Measurements from ENCODE around the gene BCL2L13.
"Not testable (repeated sequence)": the region's sequence is repeated elsewhere in the genome, so short reads cannot be mapped to it uniquely, and the experiment has no call there.

Gene BCL2L13, protein sequence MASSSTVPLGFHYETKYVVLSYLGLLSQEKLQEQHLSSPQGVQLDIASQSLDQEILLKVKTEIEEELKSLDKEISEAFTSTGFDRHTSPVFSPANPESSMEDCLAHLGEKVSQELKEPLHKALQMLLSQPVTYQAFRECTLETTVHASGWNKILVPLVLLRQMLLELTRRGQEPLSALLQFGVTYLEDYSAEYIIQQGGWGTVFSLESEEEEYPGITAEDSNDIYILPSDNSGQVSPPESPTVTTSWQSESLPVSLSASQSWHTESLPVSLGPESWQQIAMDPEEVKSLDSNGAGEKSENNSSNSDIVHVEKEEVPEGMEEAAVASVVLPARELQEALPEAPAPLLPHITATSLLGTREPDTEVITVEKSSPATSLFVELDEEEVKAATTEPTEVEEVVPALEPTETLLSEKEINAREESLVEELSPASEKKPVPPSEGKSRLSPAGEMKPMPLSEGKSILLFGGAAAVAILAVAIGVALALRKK

DNA sequence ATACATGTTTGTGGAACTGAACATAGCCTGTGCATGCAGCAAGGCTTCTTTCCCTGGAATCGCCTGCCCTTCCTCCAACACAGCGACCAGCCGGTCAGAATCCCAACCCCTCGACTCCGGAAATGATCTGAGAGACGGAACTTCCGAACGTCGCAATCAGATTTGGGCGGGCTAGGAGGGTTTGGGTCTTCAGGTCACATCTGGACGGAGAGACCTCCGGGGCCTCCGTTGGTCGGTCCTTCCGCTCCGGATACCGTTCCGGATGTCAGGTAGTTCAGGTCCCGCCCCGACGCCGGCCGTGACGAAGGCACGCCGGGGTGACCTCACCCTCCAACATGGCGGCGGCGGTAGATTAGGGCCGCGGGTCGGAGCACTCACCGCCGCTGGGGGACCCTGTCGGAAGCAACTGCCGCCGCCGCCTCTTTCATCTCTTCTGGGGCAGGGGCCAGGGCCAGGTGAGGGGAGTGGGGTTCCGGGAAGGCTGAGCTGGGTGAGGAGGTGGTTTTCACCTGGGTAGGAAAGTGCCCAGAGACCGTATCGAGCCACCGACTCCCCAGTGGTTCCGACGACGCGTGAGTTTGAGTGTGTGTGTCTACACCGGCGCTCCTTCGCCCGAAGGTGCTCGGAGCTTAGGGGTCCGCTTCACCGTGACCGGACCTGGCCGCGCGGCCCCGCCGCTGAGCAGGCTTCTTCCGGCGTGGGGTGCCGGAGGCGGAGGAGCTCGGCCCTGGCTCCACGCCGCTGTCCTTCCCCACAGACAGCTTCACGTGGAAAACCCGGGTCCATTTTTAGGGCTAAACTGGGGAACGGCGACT is at the start of gene BCL2L13:
TSS of gene BCL2L13 (plus strand) at position 326 of the 815 bp plus-strand sequence. CDS start 16,955 bp downstream, outside the sequence.
- DNase-seq = peak; percentile 14

DNA sequence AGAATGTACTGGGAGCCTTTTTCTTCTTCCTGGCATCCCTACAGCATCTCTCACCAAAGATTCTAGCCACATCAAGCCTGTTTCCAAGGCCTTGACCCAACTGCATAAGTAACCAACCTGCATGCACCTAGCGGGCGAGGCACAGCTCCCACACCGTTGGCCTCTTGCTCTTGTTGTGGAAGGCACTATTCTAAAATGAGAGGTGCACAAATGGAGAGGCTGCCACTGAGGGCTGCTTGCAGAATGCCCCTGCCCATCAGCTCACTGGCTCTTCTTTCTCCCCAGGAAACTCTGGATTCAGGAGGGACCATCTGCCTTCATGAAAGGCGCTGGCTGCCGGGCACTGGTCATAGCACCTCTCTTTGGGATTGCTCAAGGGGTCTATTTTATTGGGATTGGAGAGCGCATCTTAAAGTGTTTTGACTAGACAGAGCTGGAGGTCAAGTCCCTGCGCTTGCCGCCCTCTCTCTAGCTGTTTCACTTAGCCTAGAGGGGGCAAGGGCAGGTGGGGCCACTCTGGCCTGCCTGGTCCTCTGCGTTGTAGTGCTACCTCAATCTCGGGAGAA is 48.7 kb upstream of the BCL2L13 start:
- no peak for DNase-seq

DNA sequence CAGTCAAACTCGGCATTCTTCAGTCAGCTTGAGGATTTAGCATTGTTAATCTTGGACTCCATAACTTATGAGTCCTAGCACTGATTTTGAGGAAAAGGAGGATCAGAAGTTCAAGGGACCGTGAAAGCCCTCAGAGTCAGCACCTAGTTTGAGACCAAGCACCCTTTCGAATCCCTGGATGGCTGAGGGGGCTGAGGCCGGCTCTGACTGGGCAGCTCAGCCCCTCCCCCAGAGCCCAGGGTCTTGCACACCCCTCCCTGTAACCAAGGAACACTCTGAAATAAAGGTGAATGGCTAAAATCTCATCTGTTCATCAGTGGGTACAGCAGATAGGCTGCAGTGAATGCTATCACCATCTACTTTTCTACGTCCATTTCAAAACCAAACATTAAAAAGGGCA is 48.0 kb upstream of the BCL2L13 start:
- DNase-seq = no peak

GRCh38 chr22:17592201-17592600 is 46.4 kb upstream of the BCL2L13 start:
- DNase-seq = no peak

- DNase-seq = no peak
These were observed 42.3 kb upstream of the BCL2L13 start for GRCh38 chr22:17596226-17596625.

DNA sequence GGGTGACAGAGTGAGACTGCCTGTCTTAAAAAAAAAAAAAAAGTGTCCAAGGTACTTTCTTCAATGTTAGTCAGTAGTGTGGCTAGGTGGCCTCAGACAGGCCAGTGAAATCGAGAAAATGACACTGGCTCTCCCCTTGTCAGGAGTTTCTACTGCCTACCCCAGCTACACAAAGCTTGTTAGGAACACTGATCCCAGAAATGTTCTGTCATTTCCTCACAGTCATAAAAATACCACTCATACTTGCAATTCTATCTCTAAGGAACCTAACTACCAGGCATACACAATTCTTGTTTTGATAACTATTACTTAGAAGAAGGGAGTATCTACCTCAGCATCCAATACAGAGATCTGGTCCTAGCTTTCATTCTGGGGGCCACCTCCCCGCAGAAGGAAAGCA is 41.3 kb upstream of the BCL2L13 start:
- no peak for DNase-seq

DNA sequence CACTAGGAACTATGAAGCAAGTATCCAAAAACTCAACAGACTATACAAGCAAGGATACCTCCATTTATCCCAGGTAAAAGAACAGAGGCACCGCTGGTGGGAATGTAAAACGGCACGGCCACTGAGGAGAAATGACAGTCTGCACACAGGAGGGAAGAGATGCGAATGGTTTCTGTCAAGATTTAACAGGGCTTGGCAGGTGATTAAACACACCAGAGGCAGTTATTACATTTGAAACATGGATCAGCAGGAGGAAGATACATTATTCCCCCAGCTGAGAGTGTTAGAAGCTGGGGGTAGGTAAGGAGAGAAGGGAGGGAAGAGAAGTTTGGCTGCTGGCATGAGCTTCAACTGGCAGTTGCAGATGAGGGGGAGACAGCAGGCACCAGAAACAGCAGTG is 40.2 kb upstream of the BCL2L13 start:
- no peak for DNase-seq

DNA sequence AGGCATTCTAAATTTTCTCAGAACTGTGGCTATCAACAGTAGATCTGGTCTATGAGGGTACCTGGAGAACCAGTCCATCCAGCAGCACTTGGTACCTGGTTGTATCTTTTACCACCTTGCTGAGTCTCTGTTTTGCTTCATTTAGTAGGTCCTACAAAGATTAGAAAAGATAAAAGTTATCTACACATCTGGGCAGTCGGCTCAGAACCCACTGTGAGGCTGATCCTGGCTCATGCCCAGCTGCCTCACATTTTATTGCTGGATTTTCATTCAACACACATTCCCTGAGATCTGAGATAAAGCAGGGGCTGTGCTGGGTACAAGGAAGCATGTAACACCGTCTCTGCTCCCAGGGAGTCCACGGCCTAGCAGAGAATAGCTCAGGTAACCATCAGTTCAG is 37.5 kb upstream of the BCL2L13 start:
- no peak for DNase-seq

DNA sequence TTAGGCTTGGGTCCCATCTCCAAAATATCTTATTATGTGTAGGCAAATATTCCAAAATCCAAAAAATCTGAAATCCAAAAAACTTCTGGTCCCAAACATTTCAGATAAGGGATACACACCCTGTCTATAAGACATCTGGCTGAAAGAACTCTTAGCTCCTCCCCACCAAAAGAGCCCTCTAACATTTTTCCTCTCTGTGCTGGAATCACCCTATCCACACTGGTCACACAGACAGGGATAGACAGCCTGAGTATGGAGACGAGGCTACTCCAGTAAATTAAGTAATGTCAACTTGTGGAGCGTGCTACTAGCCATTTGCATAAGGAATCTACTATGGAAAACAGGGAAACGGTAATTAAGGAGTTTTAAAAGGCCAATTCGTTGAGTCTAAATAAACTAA is 34.9 kb upstream of the BCL2L13 start:
- DNase-seq = no peak

DNA sequence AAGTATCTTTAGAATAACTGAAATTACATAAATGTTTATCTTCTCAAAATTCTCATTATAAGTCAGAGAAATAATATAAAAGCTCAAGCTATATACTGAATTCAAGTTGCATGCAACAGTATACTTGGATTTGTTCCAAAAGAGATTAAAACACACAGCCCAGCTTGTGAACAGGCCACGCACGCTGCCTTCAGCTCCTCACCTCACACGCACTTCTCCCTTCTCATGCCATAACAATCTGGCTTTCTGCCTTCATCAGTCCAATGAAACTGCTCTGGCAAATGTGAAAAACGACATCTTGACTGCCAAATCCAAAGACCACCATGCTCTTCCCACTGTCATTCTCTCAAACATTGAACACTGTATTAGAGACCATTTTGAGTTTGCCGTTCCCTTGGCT is 32.1 kb upstream of the BCL2L13 start:
- DNase-seq = no peak

DNA sequence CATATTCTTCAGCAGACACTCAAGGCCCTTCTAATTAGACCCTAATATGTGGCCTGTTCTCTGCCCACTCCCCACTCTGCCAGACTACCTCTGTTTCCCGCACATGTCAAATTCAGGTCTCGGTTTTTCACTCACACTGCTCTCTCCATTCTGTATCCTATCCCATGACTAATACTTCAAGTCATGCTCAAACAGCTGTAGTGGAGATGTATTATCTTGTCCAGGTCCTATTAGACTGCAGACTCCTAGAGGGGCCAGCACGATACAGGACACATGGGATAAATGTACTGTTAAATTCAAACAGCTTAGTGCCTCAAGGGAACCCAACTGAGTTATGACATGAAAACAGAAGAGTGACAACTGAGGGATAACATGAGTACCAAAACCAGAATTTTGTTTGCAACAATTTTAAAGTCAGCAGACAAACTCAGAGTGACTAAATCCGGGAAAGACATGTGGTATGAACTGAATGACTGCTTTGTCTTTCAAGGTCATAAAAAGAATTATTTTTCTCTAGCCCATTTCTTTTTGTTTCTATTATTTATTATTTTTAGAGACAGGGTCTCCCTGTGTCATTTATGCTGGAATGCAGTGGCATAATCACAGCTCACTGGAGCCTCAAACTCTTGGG is 30.6 kb upstream of the BCL2L13 start:
- DNase-seq = no peak

GRCh38 chr22:17612057-17612456 is 26.5 kb upstream of the BCL2L13 start:
- DNase-seq = no peak

DNA sequence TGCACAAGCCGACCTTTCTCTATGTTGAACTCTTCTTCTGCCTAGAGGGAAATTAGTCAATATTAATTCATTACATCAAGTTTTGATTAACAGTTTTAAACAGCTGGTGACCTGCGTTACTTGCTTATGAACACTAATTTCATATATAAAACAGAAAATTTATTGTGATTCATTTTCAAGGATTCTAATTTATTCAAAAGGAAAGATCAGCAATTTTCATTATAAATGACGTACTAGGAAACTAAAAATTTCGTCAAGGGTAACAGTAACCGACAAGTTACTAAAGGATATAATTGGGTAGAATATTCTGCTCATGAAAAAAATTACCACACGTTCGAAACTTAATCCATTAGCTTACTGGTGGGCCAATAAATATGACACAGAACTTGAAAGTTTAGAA is 25.3 kb upstream of the BCL2L13 start:
- no peak for DNase-seq

DNA sequence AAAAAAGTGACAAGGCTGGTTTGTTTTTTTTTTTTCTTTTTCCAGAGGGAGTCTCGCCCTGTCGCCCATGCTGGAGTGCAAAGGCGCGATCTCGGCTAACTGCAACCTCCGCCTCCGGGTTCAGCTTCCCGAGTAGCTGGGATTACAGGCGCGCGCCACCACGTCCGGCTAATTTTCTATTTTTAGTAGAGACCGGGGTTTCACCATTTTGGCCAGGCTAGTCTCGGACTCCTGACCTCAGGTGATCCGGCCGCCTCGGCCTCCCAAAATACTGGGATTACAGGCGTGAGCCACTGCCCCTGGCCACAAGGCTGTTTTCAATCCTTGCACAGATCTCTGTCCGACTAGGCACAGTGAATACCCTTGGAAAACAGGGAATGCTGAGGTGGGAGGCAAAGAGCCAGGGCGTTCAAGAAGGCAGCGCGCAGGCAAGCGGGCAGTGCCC is 10.6 kb upstream of the BCL2L13 start:
- DNase-seq = no peak

GRCh38 chr22:17628406-17629172 is 10.0 kb upstream of the BCL2L13 start, which contains the start of gene ATP6V1E1:
Gene ATP6V1E1, minus strand, starts transcription at chr22:17628749. Its CDS starts 114 bp downstream, at chr22:17628635.
- peak; percentile 53 for DNase-seq

GRCh38 chr22:17629173-17629489 is 9.4 kb upstream of the BCL2L13 start:
- no peak for DNase-seq

DNA sequence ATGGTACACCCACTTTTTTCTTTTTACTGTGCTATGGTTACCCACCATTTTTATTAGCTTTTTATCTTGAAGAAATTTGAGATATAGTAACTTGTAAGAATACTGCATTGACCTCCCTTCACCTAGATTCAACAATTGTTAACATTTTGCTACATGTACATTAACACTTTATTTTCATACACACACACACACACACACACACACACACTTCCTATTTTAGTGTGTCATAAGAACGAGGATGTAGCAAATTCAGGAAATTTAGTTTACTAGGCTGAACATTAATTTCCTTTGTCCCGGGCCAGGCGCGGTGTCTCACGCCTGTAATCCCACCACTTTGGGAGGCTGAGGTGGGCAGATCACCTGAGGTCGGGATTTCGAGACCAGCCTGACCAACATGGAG is 8.9 kb upstream of the BCL2L13 start:
- no peak for DNase-seq

- DNase-seq = no peak
These were observed 7.4 kb upstream of the BCL2L13 start for GRCh38 chr22:17631076-17631565.

DNA sequence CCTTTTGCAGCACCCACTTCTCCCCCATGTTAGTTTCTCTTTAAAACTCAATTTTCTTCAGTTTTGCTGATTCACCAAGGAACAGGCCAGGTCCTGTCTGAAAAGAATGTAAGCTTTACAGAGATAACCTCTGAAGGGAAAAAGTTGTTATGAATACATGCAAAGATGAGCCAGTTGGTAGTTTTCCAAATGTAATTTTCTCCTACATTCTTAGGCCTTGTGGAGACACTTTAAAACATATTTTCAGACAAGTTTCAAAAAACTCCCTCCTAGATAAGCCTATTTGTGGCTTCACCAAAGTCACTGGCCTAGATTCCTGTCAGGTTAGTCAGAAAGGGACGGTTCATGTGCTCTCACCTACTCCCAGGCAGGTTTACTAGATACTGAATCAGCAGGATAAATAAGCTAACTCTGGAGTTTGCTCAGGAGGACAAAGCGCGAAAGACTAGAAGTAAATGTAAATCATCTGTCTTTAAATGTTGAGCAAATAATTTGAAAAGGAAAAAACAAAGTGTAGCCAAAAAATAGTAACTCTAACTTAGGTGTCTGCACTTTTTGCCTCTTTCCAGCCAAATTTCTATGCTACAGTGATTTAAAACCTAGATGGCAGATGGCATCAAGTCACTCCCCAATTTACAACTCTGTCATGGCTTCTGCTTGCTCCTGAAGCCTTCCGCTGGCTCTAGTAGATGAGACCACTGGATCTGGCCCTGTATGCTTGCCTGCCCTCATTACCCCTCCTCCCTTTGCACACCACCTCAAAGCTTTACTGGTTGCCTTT is 5.2 kb upstream of the BCL2L13 start:
- no peak for DNase-seq

DNA sequence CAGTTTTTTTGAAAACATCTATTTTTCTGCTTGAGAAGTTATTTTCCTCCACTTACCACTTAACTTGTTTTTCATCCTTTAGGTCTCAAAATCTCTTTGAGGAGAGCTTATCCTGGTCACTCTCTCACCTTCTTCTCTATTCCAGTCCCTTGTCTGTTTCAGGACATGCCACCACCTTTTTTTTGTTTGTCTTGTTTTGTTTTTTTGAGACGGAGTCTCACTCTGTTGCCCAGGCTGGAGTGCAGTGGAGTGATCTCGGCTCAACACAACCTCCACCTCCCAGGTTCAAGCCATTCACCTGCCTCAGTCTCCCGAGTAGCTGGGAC is 4.6 kb upstream of the BCL2L13 start:
- no peak for DNase-seq

- no peak for DNase-seq
These were observed 3.9 kb upstream of the BCL2L13 start for GRCh38 chr22:17634696-17635095.

DNA sequence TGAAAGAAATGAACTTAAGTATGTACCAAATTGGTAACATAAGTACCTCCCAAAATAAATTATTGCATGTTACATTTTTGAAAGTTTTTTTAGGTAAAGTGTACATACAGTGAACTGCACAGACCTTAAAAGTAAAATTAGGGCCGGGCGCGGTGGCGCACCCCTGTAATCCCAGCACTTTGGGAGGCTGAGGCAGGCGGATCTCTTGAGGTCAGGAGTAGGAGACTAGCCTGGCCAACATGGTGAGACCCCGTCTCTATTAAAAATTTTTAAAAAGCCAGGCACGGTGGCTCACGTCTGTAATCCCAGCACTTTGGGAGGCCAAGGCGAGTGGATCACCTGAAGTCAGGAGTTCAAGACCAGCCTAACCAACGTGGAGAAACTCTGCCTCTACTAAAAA is 1.7 kb upstream of the BCL2L13 start:
- DNase-seq = not testable (repeated sequence)
